NT2/D1 (cell line): ENCODE measurements around the gene TEX2.

ENCODE experiments used
- DNase-seq: peaks from one replicate; pipeline ENCODE4 v3.0.0-alpha.2; 2011; ENCODE audit warnings: low read depth, low spot score
- H3K27me3 ChIP-seq: 2 replicates; pipeline ENCODE4 v1.6.0; 2011; ENCODE audit warnings: mild to moderate bottlenecking; ENCODE audit not compliant: insufficient read length, insufficient read depth
- H3K36me3 ChIP-seq: 2 replicates; pipeline ENCODE4 v1.6.1; 2011; ENCODE audit warnings: mild to moderate bottlenecking, low read length, mixed read lengths; ENCODE audit not compliant: insufficient read depth, insufficient read length
- H3K4me1 ChIP-seq: 2 replicates; pipeline ENCODE4 v1.5.1; 2011; ENCODE audit not compliant: insufficient read depth, insufficient read length
- H3K4me3 ChIP-seq: 2 replicates; pipeline ENCODE4 v1.5.1; 2011; ENCODE audit warnings: low read depth; ENCODE audit not compliant: insufficient read length
- H3K9ac ChIP-seq: 2 replicates; pipeline ENCODE4 v1.6.0; 2011; ENCODE audit warnings: low read depth; ENCODE audit not compliant: insufficient read length
- H3K9me3 ChIP-seq: 2 replicates; pipeline ENCODE4 v1.5.1; 2011; ENCODE audit warnings: mild to moderate bottlenecking, low read length; ENCODE audit not compliant: insufficient read depth
- SUZ12 ChIP-seq: IDR thresholded peaks from 2 replicates; pipeline ENCODE4 v1.6.1; 2011; ENCODE audit not compliant: insufficient read length, insufficient read depth; ENCODE audit errors: extremely low read depth
- YY1 ChIP-seq: IDR thresholded peaks from 2 replicates; pipeline ENCODE4 v1.6.1; 2011; ENCODE audit not compliant: insufficient read length, insufficient read depth
- ZNF274 ChIP-seq: IDR thresholded peaks from 2 replicates; pipeline ENCODE4 v1.6.1; 2011; ENCODE audit warnings: mild to moderate bottlenecking, low read depth, low read length

TEX2 gene

DNA sequence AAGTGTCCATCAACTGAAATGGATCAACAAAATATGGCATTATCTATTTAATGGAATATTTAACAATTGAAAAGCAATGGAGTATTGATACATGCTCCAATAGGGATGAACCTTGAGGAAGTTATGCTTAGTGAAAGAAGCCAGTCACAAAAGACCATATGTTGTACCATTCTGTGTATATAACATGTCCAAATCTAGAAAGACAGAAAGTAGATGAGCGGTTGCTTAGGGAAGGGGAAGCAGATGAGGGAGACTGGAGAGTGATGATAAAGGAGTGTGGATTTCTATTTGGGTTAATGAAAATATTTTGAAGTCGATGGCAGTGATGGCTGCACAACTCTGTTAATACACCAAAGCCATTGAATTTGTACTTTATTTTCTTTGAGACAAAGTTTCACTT, 124.6 kb downstream of the TEX2 start:
- no peak for DNase-seq
- Histone ChIP-seq H3K36me3 (no peaks in the 10 kb centered on the region), H3K4me1 (no peaks in the 10 kb centered on the region), H3K9ac (no peak overlapping the region), H3K9me3 (no peaks in the 10 kb centered on the region; the same call in 1 of the 2 replicates), H3K27me3 (no peaks in the 10 kb centered on the region), H3K4me3 (no peak overlapping the region)
- TF ChIP-seq SUZ12 (no peak), ZNF274 (no peak), YY1 (no peak)

DNA sequence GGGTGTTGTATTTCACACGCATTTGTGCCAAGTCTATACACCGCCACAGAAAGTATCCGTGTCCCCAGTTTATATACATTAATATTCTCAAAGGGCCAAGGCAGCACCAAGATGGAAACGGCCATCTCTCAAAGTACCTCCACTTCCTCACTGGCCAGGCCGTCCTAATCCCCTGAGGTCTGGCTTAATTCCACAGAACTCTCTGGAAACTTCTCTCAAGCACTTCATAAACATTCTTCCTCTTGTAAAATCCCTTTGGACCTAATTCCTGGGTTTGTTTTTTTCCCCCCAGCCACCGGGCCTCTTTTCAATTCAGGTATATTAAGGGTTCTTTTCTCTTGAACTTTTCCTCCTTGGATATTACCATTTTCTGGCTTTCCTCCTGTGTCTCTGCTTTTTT, 128.1 kb downstream of the TEX2 start:
- TF ChIP-seq SUZ12, result no peak
- TF ChIP-seq YY1, result no peak
- Histone ChIP-seq H3K4me1 (no peaks in the 10 kb centered on the region), H3K9ac (no peak overlapping the region), H3K9me3 (no peaks in the 10 kb centered on the region; the same call in 1 of the 2 replicates), H3K4me3 (no peak overlapping the region), H3K27me3 (peaks cover 16% of the 10 kb centered on the region), H3K36me3 (no peaks in the 10 kb centered on the region)
- DNase-seq, result no peak

DNA sequence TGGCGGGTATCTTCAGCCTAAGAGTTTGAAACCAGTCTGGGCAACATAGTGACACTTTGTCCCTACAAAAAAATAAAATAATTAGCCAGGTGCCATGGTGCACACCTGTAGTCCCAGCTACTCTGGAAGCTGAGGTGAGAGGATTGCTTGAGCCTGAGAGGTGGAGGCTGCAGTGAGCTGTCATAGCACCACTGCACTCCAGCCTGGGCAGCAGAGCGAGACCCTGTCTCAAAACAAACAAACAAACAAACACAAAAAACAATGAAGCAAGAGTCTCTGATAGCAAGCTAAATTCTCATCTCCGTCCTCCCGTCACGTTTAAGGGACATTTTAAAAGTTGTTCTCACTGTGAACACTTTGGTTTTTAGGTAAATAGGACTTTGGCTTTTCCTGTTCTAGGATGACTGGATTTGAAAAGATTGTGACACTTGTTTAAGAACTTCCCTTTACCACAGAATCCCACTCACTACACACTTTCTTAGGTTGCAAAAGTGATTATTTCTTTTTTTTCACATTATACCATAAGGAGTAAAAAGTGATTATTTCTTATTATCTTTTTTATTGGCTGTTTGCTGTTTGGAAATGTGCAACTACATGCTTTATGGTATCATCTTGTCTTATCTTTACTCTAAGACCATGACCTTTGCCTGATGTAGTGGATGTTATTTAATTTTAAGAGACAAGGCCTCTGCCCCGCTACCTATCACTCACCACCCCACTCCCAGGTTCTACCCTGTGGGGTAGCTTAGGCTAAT, 128.7 kb downstream of the TEX2 start:
- Histone ChIP-seq H3K9me3 (no peaks in the 10 kb centered on the region; the same call in 1 of the 2 replicates), H3K9ac (no peak overlapping the region), H3K4me3 (no peak overlapping the region), H3K27me3 (peaks cover 19% of the 10 kb centered on the region), H3K36me3 (no peaks in the 10 kb centered on the region), H3K4me1 (no peaks in the 10 kb centered on the region)
- no peak for DNase-seq
- no peak for TF ChIP-seq SUZ12
- no peak for TF ChIP-seq YY1
- TF ChIP-seq ZNF274, result no peak

DNA sequence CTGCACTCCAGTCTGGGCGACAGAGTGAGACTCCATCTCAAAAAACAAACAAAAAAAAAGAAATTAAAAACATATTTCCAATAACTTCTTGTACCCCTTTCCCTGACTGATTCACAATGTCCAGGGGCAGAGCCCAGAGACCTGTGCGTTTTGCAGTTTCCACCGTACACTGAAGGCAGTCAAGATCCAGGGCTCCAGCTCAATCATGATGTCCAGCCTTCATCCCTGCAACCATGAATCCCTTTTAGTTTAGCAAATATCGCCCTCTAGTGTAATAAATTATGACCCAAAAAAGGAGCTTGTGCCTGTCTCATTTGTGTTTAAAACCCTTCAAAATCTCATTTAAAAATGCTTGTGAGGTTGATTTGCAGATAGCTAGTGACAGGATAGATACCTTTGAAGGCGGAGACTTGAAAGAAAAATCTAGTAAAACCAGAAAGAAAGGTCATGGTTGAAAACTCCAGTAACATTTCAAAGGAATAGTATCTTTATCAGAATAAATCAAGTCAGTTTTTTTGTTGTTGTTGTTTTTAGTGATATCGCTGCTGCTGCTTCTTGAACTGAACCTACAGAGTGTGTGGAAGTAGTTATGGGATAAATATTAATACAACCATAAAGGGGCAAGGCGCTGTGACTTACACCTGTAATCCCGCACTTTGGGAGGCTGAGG, 129.4 kb downstream of the TEX2 start:
- Histone ChIP-seq H3K36me3 (no peaks in the 10 kb centered on the region), H3K9me3 (no peaks in the 10 kb centered on the region; the same call in 1 of the 2 replicates), H3K9ac (no peak overlapping the region), H3K4me1 (no peaks in the 10 kb centered on the region), H3K4me3 (no peak overlapping the region), H3K27me3 (peaks cover 26% of the 10 kb centered on the region)
- DNase-seq, result peak; percentile 28
- TF ChIP-seq YY1 (no peak), SUZ12 (no peak), ZNF274 (no peak)

DNA sequence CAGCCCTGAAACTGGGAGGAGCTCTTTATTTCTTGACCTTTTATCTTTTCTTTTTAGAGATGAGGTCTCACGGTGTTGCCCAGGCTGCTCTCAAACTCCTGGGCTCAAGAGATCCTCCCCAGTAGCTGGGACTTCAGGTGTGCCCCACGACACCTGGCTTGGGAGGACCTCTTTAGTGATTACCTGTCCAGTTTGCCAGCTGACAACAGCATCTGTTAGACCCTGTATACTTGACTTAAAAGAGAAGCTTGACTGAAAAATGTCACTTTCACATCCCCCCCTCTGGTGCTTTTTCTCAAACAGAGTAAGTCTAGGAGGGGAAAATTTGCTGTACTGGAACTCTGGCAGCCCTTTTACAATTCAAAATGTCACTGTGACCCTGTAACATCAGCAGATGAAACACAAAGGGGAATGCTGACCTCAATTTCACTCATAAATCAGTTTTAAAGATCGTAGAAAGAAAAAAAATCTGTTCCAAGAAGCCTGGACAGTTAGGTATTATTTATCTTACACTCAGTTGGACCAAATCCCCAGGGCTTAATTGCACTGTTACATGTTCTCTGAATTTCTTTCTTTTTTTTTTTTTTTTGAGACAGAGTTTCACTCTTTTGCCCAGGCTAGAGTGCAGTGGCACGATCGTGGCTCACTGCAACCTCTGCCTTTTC, 131.3 kb downstream of the TEX2 start:
- H3K9ac ChIP-seq, result no peak overlapping the region
- H3K4me3 ChIP-seq, result no peak overlapping the region
- H3K27me3 ChIP-seq, result peaks cover 32% of the 10 kb centered on the region
- no peaks in the 10 kb centered on the region for H3K36me3 ChIP-seq
- DNase-seq, result no peak
- no peaks in the 10 kb centered on the region for H3K9me3 ChIP-seq
- TF ChIP-seq ZNF274 (no peak), SUZ12 (no peak), YY1 (no peak)
- H3K4me1 ChIP-seq, result no peaks in the 10 kb centered on the region

- DNase-seq, result no peak
- Histone ChIP-seq H3K4me1 (no peaks in the 10 kb centered on the region), H3K9ac (peak overlapping the region; percentile 83), H3K27me3 (peaks cover 32% of the 10 kb centered on the region), H3K4me3 (peak overlapping the region; percentile 48), H3K9me3 (no peaks in the 10 kb centered on the region), H3K36me3 (no peaks in the 10 kb centered on the region)
- TF ChIP-seq SUZ12 (no peak), YY1 (no peak), ZNF274 (no peak)
These were observed 132.5 kb downstream of the TEX2 start for GRCh38 chr17:64130559-64131001.
